ENCODE data around the gene TMEM154. TPM values are rescaled to one million over a fixed set of nuclear protein-coding genes. Genes with fewer than 3 reads are reported as not detected.

TMEM154 gene
- polyA plus RNA-seq, 1 donor (not counting 4 experiments of a cell fraction or from before 2014, with no cell fraction given): 106 TPM

- DNase-seq (ENCODE audit: low read depth, low spot score) (no peak), FAIRE-seq (no peak)
- TF ChIP-seq EZH2 (IDR thresholded peaks at IDR 0.05; ENCODE audit: low read length) (no peak), CTCF (optimal IDR thresholded peaks at IDR 0.05 in 1 of 3, IDR thresholded peaks at IDR 0.05 in 1 of 3, conservative IDR thresholded peaks at IDR 0.05 in 1 of 3; ENCODE audit: extremely low read depth in 1 of 3, insufficient read depth in 2 of 3, low read length in 3 of 3) (no peak)
- no peak overlapping the region for H3K4me3 ChIP-seq (ENCODE audit: control insufficient read depth in 2 of 3, extremely low read depth in 1 of 3, insufficient read depth in 2 of 3, low read depth in 1 of 3, low read length in 3 of 3)
- H3K4me2 ChIP-seq (ENCODE audit: control insufficient read depth, extremely low read depth, insufficient read depth, low read depth, low read length): no peak overlapping the region
- H3K9me1 ChIP-seq (ENCODE audit: control insufficient read depth, extremely low read depth, insufficient read depth, low read length): no peaks in the 10 kb centered on the region
- H3K36me3 ChIP-seq (ENCODE audit: control insufficient read depth in 2 of 2, extremely low read depth in 1 of 2, insufficient read depth in 2 of 2, low read length in 2 of 2): no peaks in the 10 kb centered on the region
- H3K27ac ChIP-seq (ENCODE audit: control insufficient read depth, insufficient read depth, low read length): no peak overlapping the region
- H3K9ac ChIP-seq (ENCODE audit: control insufficient read depth, extremely low read depth, insufficient read depth, low read length): no peak overlapping the region
- no peaks in the 10 kb centered on the region for H3K4me1 ChIP-seq (ENCODE audit: control insufficient read depth, extremely low read depth, insufficient read depth, low read length)
- no peak overlapping the region for H2AFZ ChIP-seq (ENCODE audit: control insufficient read depth, low read length)
- no peaks in the 10 kb centered on the region for H3K9me3 ChIP-seq (ENCODE audit: control insufficient read depth, low read depth, low read length)
- H3K27me3 ChIP-seq (ENCODE audit: control insufficient read depth, extremely low read depth, insufficient read depth, low read length): no peaks in the 10 kb centered on the region
- H3K79me2 ChIP-seq (ENCODE audit: control insufficient read depth, insufficient read depth, low read length): no peaks in the 10 kb centered on the region
- no peaks in the 10 kb centered on the region for H4K20me1 ChIP-seq (ENCODE audit: control insufficient read depth, extremely low read depth, insufficient read depth, low read length)
- dilution Hi-C loops (cut with MboI; ENCODE audit: extremely low pct_ligation_motif_present, low sequenced_read_pairs): no loop called here
Observed at GRCh38 chr4:152579916-152580315, 99.9 kb downstream of the TMEM154 start.

GRCh38 chr4:152579107-152579764, 100.6 kb downstream of the TMEM154 start:
- Histone ChIP-seq H3K9me1 (ENCODE audit: control insufficient read depth, extremely low read depth, insufficient read depth, low read length) (no peaks in the 10 kb centered on the region), H4K20me1 (ENCODE audit: control insufficient read depth, extremely low read depth, insufficient read depth, low read length) (no peaks in the 10 kb centered on the region), H3K27me3 (ENCODE audit: control insufficient read depth, extremely low read depth, insufficient read depth, low read length) (no peaks in the 10 kb centered on the region), H3K4me2 (ENCODE audit: control insufficient read depth, extremely low read depth, insufficient read depth, low read depth, low read length) (no peak overlapping the region), H3K4me3 (ENCODE audit: control insufficient read depth in 2 of 3, extremely low read depth in 1 of 3, insufficient read depth in 2 of 3, low read depth in 1 of 3, low read length in 3 of 3) (no peak overlapping the region), H3K9me3 (ENCODE audit: control insufficient read depth, low read depth, low read length) (no peaks in the 10 kb centered on the region), H3K4me1 (ENCODE audit: control insufficient read depth, extremely low read depth, insufficient read depth, low read length) (no peaks in the 10 kb centered on the region), H3K27ac (ENCODE audit: control insufficient read depth, insufficient read depth, low read length) (no peak overlapping the region), H3K36me3 (ENCODE audit: control insufficient read depth in 2 of 2, extremely low read depth in 1 of 2, insufficient read depth in 2 of 2, low read length in 2 of 2) (no peaks in the 10 kb centered on the region), H3K79me2 (ENCODE audit: control insufficient read depth, insufficient read depth, low read length) (no peaks in the 10 kb centered on the region), H3K9ac (ENCODE audit: control insufficient read depth, extremely low read depth, insufficient read depth, low read length) (no peak overlapping the region), H2AFZ (ENCODE audit: control insufficient read depth, low read length) (no peak overlapping the region)
- FAIRE-seq: no peak
- TF ChIP-seq EZH2 (IDR thresholded peaks at IDR 0.05; ENCODE audit: low read length) (no peak), CTCF (optimal IDR thresholded peaks at IDR 0.05 in 1 of 3, IDR thresholded peaks at IDR 0.05 in 1 of 3, conservative IDR thresholded peaks at IDR 0.05 in 1 of 3; ENCODE audit: extremely low read depth in 1 of 3, insufficient read depth in 2 of 3, low read length in 3 of 3) (no peak)
- no peak for DNase-seq (ENCODE audit: low read depth, low spot score)
- dilution Hi-C loops (cut with MboI; ENCODE audit: extremely low pct_ligation_motif_present, low sequenced_read_pairs): no loop called here
